NCI-H2029 (cell line): ENCODE data around the gene PRSS53.

Experiments used
- DNase-seq: peaks from one replicate; lab custom pipeline; 2025; lab: John Stamatoyannopoulos, UW

PRSS53 gene

GRCh38 chr16:31094424-31095120, 5.8 kb upstream of the PRSS53 start, which contains the start of gene VKORC1:
Gene VKORC1, minus strand, starts transcription at chr16:31094797. Its CDS starts 68 bp downstream, at chr16:31094729.
- DNase-seq = peak; percentile 94

DNA sequence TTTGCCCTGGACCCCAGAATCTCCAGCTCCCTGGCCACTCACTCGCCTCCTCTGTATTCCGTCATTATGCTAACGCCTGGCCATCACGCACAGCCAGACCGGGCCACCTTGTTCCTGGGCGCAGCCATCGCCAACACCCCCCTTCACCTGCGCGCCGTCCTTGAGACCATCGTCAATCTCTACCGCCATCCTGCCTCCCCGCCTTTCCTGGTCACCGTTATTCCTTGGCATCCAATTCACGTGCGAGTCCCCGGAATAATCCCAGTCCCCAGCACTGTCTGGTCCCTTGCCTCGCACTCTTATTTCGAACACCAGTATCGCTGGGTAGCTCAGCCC, 5.3 kb upstream of the PRSS53 start:
- no peak for DNase-seq

GRCh38 chr16:31093132-31093703, 4.5 kb upstream of the PRSS53 start:
- no peak for DNase-seq

DNA sequence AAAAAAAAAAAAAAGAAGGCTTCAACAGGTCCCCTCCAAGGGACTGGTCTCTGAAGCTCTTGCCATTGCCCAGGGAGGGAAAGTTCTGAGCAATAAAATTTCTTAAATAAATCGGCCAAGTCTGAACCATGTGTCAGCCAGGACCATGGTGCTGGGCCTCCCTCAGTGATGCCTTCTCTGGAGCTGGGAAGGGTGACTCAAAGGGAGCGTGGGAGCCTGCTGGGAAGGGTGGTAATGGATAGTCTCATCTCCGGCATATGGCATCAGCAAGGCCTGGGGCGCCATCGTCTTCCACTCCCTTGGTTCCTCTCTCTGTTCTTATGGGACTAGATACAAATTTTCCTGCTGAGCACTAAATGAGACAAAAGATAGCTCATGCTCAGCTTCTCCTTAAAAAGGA, 3.6 kb upstream of the PRSS53 start:
- DNase-seq = no peak

- no peak for DNase-seq
Observed at GRCh38 chr16:31090540-31090939, 1.8 kb upstream of the PRSS53 start.

GRCh38 chr16:31089199-31089598, 456 bp upstream of the PRSS53 start:
- DNase-seq = no peak

GRCh38 chr16:31087971-31088370, 772 bp downstream of the PRSS53 start:
- no peak for DNase-seq

DNA sequence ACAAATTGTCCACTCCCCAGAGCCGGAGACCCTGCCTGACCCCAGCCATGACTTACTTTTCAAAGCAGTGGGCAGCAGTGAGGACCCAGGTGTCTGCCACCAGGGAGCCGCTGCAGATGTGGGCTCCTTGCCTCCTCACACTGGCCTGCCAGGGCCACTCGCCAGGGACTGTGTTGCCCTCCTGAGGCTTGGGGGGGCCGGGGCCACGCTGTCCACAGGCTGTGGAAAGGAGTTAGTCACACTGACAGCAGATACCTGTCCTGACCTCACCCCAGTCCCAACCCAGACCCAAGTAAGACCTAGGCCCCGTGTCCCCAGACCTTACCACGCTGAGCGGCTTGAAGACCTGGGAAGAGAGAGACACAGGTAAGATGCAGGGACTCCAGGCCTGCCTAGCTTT, 1.3 kb downstream of the PRSS53 start:
- no peak for DNase-seq

GRCh38 chr16:31086629-31086906, 2.2 kb downstream of the PRSS53 start:
- DNase-seq = no peak

DNA sequence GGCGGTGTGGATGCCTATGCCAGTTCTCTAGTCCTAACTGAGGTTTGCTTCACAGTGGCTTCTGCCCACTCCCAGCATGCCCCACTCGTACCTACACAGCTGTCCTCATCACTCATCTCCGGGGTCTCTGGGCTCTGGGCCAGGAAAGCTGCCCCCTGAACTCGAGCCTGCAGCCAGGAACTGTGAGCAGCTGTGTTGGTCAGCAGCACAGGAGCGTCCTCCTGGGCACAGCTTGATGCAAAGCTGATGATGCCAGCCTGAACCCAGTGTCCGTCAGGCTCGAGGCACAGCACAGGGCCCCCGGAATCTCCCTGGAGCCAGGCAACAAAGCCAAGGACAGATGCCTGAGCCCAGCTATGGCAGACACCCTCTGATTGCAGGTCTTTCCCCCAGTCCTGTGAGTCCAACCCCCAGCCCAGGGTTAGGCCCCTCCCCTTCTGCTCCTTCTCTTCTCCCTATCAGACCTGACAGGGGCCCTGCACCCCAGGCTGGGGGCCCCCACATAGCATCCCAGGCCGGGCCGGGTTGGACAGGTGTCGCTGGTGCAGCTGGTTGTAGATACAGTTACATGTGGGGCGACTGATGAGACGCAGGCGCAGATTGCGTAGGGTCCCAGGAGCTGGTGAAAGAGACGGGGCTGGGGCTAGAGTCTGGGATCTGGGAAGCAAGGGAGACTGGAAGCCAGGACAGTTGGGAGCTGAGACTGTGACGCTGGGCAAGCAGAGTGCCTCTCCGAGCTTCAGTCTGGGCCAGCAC, 2.7 kb downstream of the PRSS53 start:
- DNase-seq = no peak

DNA sequence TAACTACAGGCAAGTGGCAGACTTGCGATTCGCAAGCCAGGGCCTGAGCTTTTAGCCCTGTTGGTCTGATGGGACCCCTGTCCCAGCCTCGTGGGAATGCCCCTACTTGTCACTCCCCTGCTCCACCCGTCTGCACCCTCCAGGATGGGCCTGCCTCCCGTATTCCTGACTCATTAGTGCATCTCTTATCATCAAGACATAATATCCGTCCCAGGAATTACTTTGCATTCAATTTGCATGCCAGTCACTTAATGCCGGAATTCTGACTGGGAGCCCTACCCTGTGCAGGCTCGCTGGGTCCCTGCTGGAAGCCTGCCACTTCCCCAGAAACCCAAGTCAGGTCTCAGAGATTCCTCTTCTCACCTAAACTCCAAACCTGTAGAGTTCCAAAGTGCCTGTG, 3.3 kb downstream of the PRSS53 start:
- no peak for DNase-seq

DNA sequence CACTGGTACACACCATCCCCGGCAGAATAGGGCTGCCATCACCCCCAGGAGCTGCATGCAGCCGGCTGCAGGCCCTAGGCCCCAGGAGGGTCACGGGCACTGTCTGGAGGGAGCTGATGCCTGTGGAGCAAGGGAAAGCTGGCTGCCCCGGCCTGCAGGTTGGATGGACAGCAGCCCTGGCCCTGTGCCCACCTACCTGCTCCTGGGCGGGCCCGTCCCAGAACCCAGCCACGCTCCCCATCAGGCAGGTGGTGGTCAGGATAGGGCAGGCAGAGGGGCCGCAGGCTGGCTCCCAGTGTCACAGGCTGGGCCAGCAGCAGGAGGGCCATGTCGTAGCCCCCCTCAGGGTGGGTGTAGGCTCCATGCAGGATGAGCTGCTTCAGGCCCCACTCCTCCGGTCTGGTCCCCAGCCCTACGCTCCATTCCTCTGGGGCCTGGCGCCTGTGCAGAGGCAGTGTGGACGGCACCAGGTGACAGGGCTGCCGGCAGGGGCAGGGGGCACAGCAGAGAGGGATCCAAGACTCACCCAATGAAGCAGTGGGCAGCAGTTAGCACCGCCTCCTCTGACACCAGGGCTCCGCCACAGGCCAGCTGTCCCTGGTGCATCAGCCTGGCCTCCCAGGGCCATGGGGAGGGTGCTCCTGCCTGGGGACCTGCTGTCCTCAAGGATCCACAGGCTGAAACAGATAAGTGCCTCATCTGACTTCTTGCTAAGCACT, 4.0 kb downstream of the PRSS53 start:
- DNase-seq = no peak

GRCh38 chr16:31083981-31084380, 4.8 kb downstream of the PRSS53 start:
- no peak for DNase-seq

- DNase-seq = no peak
Observed at GRCh38 chr16:31083556-31083955, 5.2 kb downstream of the PRSS53 start.

DNA sequence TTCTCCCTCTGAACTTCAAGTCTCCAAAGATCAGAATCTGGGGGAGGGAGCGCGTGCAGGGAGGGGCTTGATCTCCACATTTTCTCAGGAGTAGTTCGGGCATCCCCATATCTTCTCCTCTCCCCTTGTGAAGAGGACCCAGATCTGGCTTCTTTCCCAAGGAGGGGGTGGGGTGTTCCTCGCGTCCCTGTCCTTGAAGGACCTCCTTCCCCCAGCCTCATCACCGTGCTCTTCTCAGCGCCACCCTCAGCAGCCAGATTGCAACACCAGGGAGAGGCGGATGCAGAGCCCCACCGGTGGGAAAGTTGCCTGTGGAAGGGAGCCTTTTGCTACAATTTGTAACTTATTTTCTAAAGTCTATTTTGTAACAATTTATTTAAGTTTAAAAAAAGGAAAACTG, 5.7 kb downstream of the PRSS53 start:
- DNase-seq = no peak

GRCh38 chr16:31082368-31083045, 6.2 kb downstream of the PRSS53 start:
- no peak for DNase-seq

DNA sequence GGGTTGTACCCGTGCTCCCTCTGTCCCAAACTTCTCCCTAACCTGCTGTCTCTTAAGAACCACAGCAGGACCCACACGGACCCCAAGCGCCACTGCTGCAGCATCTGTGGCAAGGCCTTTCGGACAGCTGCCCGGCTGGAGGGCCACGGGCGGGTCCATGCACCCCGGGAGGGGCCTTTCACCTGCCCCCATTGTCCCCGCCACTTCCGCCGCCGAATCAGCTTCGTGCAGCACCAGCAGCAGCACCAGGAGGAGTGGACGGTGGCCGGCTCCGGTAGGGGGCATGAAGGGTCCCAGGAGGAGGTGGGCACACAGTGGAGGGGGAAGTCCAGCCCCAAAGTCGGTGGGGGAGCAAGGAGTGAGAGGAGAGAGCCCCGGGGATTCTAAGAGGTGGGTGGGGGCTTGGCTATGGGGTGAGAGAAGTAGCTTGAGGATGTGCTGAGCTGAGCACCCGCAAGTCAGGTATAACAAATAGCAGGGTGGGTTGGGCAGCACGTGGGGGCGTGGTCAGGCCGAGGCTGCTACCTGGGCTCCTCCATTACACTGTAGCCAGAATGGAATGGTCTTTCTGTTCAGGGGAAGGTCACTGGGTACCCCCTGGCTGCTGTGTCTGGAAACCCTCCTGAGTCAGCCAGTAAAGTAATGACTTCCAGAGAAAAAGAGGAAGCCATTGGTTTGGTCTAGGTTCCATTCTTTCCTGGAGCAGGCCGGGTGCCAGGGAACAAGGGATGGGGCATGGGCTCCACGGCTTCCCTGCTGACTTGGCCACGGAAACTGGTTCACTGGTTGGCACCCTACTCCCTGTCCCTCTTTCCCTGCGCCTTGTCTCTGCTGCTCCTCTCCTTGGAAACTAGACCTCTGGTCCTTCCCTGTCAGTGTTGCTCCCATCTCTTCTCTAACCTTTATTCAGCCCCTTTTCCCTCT, 7.1 kb downstream of the PRSS53 start:
- no peak for DNase-seq

- no peak for DNase-seq
Observed at GRCh38 chr16:31080756-31081419, 7.9 kb downstream of the PRSS53 start.

GRCh38 chr16:31080035-31080629, 8.6 kb downstream of the PRSS53 start:
- DNase-seq = no peak

DNA sequence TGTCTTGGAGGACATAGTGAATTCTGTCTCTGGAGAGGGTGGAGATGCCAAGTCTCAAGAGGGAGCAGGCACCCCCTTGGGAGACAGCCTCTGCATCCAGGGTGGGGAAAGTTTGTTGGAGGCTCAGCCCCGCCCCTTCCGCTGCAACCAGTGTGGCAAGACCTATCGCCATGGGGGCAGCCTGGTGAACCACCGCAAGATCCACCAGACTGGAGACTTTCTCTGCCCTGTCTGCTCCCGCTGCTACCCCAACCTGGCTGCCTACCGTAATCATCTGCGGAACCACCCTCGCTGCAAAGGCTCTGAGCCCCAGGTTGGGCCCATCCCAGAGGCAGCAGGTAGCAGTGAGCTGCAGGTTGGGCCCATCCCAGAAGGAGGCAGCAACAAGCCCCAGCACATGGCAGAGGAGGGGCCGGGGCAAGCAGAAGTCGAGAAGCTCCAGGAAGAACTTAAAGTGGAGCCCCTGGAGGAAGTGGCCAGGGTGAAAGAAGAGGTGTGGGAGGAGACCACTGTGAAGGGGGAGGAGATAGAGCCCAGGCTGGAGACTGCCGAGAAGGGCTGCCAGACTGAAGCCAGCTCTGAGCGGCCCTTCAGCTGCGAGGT, 9.3 kb downstream of the PRSS53 start:
- no peak for DNase-seq
